Bone marrow (tissue), 2 donors: ENCODE measurements around the gene SHF.
A peak's percentile ranks its signal among the peaks of the same experiment; 100 is the strongest.

Experiments used
- DNase-seq, 2 donors: peaks; one replicate each; lab custom pipeline; 2025; lab: John Stamatoyannopoulos, UW

Gene SHF

GRCh38 chr15:45199136-45199810, 11.5 kb upstream of the SHF start:
- DNase-seq = no peak

GRCh38 chr15:45198337-45199135, 10.8 kb upstream of the SHF start:
- DNase-seq = peak; percentile 93 to 97

- no peak for DNase-seq
Measured at GRCh38 chr15:45197512-45197911, 9.7 kb upstream of the SHF start.

- no peak for DNase-seq
Measured at GRCh38 chr15:45187578-45187893, 230 bp downstream of the SHF start.

- DNase-seq = no peak
Measured at GRCh38 chr15:45186771-45187577, 792 bp downstream of the SHF start.

GRCh38 chr15:45185903-45186770, 1.6 kb downstream of the SHF start:
- DNase-seq = no peak

- no peak for DNase-seq
Measured at GRCh38 chr15:45185069-45185779, 2.5 kb downstream of the SHF start.

GRCh38 chr15:45184562-45185041, 3.2 kb downstream of the SHF start:
- DNase-seq = no peak

- no peak for DNase-seq
Measured at GRCh38 chr15:45183511-45183910, 4.3 kb downstream of the SHF start.

- no peak for DNase-seq
Measured at GRCh38 chr15:45182996-45183395, 4.8 kb downstream of the SHF start.

- DNase-seq = peak in 1 of 2 donors; percentile 76
Measured at GRCh38 chr15:45181491-45182285, 6.1 kb downstream of the SHF start.

- DNase-seq = no peak
Measured at GRCh38 chr15:45180648-45181436, 6.9 kb downstream of the SHF start.

GRCh38 chr15:45180201-45180600, 7.6 kb downstream of the SHF start:
- no peak for DNase-seq

GRCh38 chr15:45179221-45179985, 8.4 kb downstream of the SHF start:
- no peak for DNase-seq

- no peak for DNase-seq
Measured at GRCh38 chr15:45177285-45177684, 10.5 kb downstream of the SHF start.

GRCh38 chr15:45174577-45174976, 13.2 kb downstream of the SHF start:
- DNase-seq = no peak

- no peak for DNase-seq
Measured at GRCh38 chr15:45174069-45174468, 13.7 kb downstream of the SHF start.

- DNase-seq = no peak
Measured at GRCh38 chr15:45171912-45172311, 15.9 kb downstream of the SHF start.
